DMS53 treated with DMSO at 0.1 percent for 48 hours (cell line): Measurements from ENCODE around the gene ACTR8.
"Not testable (repeated sequence)": the region's sequence is repeated elsewhere in the genome, so short reads cannot be mapped to it uniquely, and the experiment has no call there.

Experiments
- DNase-seq: peaks from one replicate; lab custom pipeline; 2025; ENCODE audit not compliant: unreplicated experiment; lab: John Stamatoyannopoulos, UW

Gene ACTR8, protein sequence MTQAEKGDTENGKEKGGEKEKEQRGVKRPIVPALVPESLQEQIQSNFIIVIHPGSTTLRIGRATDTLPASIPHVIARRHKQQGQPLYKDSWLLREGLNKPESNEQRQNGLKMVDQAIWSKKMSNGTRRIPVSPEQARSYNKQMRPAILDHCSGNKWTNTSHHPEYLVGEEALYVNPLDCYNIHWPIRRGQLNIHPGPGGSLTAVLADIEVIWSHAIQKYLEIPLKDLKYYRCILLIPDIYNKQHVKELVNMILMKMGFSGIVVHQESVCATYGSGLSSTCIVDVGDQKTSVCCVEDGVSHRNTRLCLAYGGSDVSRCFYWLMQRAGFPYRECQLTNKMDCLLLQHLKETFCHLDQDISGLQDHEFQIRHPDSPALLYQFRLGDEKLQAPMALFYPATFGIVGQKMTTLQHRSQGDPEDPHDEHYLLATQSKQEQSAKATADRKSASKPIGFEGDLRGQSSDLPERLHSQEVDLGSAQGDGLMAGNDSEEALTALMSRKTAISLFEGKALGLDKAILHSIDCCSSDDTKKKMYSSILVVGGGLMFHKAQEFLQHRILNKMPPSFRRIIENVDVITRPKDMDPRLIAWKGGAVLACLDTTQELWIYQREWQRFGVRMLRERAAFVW

GRCh38 chr3:53881691-53882593, at the start of gene ACTR8:
TSS of gene ACTR8 (minus strand) at chr3:53882152. CDS start at chr3:53882101, 51 bp downstream.
- DNase-seq = no peak

- DNase-seq = not testable (repeated sequence)
Observed at GRCh38 chr3:53927208-53927872, 45.4 kb upstream of the ACTR8 start.

DNA sequence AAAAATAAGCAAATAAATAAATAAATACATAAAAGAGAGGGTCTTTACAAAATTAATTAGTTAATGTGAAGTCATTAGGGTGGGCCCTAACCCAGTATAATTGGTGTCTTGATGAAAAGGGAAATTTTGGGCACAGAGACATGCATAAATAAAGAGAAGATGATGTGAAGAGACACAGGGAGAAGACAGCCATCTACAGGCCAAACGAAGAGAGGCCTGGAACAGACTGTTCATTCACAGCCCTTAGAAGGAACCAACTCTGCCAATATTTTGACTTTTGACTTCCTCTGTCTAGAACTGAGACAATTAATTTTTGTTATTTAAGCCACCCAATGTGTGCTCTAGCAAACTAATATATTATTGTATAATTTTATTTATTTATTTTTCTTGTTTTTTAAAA, 39.3 kb upstream of the ACTR8 start:
- DNase-seq = no peak

DNA sequence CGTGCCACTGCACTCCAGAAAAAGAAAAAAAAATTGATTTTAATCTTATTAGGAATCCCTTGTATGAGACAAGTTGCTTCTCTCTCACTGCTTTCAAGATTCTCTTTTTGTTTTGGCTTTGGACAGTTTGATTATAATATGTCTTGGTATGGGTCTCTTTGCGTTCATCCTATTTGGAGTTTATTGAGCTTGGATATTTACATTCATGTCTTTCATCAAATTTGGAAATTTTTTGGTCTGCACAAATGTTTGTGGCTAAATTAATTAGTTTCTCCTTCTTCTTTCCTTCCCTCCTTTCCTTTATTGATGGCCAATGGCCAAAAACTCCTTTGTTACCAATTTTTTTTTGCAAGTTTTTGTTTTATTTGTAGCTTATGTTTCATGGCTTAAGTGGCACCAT, 37.8 kb upstream of the ACTR8 start:
- no peak for DNase-seq

DNA sequence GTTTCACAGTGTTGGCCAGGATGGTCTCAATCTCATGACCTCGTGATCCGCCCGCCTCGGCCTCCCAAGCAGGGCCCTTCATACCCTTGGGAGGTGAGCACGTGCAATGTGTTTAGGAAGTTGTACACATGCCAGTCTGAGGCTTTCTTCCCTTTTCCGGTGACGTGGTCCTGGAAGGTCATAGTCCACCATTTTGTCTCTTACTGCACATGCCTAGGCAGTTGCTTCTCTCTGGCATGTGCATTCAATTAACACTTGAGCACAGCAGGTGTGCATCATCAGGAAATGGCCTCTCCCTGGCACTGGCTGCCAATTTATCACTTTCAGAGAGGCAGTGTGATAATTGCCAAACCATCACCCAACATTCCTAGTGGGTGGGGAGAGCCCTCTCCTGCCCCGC, 31.4 kb upstream of the ACTR8 start:
- DNase-seq = no peak

GRCh38 chr3:53902711-53903110, 20.8 kb upstream of the ACTR8 start:
- DNase-seq = no peak

DNA sequence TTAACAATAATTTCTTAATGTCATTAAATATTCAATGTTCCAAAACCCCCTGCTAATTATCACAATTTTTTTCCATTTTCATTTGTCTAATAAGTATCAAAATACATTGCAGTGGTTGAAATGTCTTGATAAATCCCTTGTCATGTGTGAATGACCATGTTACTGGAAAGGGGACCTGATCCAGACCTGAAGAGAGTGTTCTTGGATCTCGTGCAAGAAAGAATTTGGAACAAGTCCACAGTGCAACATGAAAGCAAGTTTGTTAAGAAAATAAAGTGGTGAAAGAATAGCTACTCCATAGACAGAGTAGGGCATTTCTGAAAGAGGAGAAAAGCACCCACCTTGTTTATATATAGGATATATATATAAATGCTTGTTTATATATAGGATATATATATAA, 20.1 kb upstream of the ACTR8 start:
- no peak for DNase-seq

DNA sequence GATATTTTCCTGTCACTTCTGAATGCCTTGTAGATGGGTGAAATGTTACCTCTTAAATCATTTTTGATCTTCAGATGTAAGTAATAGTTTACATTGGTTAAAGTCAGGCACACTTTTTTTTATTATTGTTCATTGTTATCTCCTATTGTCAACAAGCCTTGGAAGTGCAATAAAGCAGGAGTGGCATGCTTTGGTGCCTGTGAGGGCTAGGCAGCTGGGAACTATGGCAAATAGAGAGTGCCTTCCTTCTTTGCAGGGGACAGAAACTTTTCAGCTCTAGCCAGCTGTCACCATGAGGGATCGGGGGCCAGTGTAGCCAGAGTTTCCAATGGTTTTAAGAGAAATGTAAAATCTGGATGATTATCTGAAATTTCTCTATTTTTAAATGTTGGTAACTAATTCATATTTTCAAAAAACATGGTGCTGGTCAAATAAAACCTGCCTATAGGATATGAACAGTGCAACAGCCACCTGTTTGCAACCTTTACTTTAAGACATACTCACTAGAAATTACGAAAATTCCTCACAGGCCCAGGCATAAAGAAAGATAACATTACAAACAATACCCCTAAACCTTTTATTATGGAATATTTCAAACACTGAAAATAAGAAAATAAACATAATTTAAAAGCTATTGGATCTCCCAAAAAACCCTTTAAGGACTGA, 18.8 kb upstream of the ACTR8 start:
- no peak for DNase-seq

- DNase-seq = no peak
Observed at GRCh38 chr3:53899750-53900149, 17.8 kb upstream of the ACTR8 start.

GRCh38 chr3:53892286-53892637, 10.3 kb upstream of the ACTR8 start:
- no peak for DNase-seq

GRCh38 chr3:53891497-53892285, 9.7 kb upstream of the ACTR8 start, which contains the start of gene SELENOK:
TSS of gene SELENOK (minus strand) at chr3:53891859.
- peak; percentile 82 for DNase-seq

GRCh38 chr3:53890726-53891475, 8.9 kb upstream of the ACTR8 start:
- peak; percentile 2 for DNase-seq

GRCh38 chr3:53888232-53888631, 6.3 kb upstream of the ACTR8 start:
- no peak for DNase-seq

- DNase-seq = no peak
Observed at GRCh38 chr3:53887446-53887845, 5.5 kb upstream of the ACTR8 start.

DNA sequence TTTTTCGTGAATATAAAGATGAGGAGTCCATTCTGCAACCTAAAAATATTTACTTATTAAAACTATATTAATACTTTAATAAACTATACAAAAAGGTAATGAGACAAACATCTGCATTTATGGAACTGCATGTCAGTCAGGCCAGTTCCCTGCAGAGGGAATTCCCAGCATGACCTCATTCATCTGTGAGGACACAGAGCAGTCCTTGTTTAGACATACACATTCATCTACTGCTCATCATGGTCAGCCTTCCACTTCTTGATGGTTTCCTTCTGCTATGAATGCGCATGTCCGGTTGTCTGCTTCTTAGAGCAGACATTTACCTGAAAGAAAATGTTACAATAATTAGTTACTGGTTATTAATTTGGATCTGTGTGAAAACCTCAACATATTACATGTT, 3.3 kb upstream of the ACTR8 start:
- no peak for DNase-seq

GRCh38 chr3:53884623-53885022, 2.7 kb upstream of the ACTR8 start:
- DNase-seq = no peak

GRCh38 chr3:53883008-53883407, 1.1 kb upstream of the ACTR8 start:
- DNase-seq = no peak

GRCh38 chr3:53880396-53881345, 1.3 kb downstream of the ACTR8 start:
- DNase-seq = no peak
